ENCODE results near the gene CFAP99.

CFAP99 gene

GRCh38 chr4:2432004-2432403, 13.2 kb downstream of the CFAP99 start:
- no peak for DNase-seq

- DNase-seq = no peak
Measured at GRCh38 chr4:2432991-2433530, 14.3 kb downstream of the CFAP99 start.

GRCh38 chr4:2433609-2434350, 15.0 kb downstream of the CFAP99 start:
- no peak for DNase-seq

GRCh38 chr4:2434420-2434819, 15.7 kb downstream of the CFAP99 start:
- no peak for DNase-seq

- no peak for DNase-seq
Measured at GRCh38 chr4:2436301-2436700, 17.5 kb downstream of the CFAP99 start.

- no peak for DNase-seq
Measured at GRCh38 chr4:2436761-2437474, 18.2 kb downstream of the CFAP99 start.

GRCh38 chr4:2437475-2438215, 18.9 kb downstream of the CFAP99 start:
- no peak for DNase-seq

GRCh38 chr4:2438822-2439718, 20.3 kb downstream of the CFAP99 start:
- DNase-seq = no peak

- DNase-seq = peak; percentile 90
Measured at GRCh38 chr4:2441393-2442174, 22.8 kb downstream of the CFAP99 start.

- no peak for DNase-seq
Measured at GRCh38 chr4:2442175-2442993, 23.6 kb downstream of the CFAP99 start.

GRCh38 chr4:2443061-2443730, 24.4 kb downstream of the CFAP99 start:
- no peak for DNase-seq

- no peak for DNase-seq
Measured at GRCh38 chr4:2443956-2444740, 25.4 kb downstream of the CFAP99 start.

- DNase-seq = no peak
Measured at GRCh38 chr4:2445130-2445529, 26.4 kb downstream of the CFAP99 start.

- no peak for DNase-seq
Measured at GRCh38 chr4:2445571-2445970, 26.8 kb downstream of the CFAP99 start.

GRCh38 chr4:2446656-2447564, 28.2 kb downstream of the CFAP99 start:
- DNase-seq = no peak

- no peak for DNase-seq
Measured at GRCh38 chr4:2448589-2448988, 29.8 kb downstream of the CFAP99 start.

GRCh38 chr4:2449051-2449450, 30.3 kb downstream of the CFAP99 start:
- no peak for DNase-seq
